HS-27A (cell line): ENCODE results near the gene EVPL.

ENCODE experiments used
- DNase-seq: peaks from one replicate; pipeline ENCODE4 v3.0.0-alpha.2; 2012; ENCODE audit warnings: low read depth, missing footprints

Gene EVPL

GRCh38 chr17:76017481-76018339 lies 9.4 kb downstream of the EVPL start:
- no peak for DNase-seq

DNA sequence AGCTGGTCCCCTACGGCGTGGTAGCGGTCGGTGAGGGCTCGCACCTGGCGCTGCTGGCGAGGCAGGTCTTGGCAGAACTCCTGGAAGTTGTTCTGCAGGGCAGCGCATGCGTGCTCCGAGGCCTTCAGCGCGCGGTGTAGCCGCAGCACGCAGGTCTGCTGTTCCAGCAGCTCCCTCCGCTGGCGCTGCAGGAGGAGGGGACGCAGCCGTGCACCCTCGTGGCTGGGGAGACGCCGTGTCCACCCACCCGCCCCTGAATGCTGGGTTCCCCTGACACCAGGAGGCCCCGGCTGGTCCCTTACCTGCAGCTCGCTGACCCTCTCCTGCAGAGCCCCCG lies 12.2 kb downstream of the EVPL start:
- DNase-seq = no peak

- DNase-seq = peak; percentile 20
These were observed 12.8 kb downstream of the EVPL start for GRCh38 chr17:76014100-76014924.

DNA sequence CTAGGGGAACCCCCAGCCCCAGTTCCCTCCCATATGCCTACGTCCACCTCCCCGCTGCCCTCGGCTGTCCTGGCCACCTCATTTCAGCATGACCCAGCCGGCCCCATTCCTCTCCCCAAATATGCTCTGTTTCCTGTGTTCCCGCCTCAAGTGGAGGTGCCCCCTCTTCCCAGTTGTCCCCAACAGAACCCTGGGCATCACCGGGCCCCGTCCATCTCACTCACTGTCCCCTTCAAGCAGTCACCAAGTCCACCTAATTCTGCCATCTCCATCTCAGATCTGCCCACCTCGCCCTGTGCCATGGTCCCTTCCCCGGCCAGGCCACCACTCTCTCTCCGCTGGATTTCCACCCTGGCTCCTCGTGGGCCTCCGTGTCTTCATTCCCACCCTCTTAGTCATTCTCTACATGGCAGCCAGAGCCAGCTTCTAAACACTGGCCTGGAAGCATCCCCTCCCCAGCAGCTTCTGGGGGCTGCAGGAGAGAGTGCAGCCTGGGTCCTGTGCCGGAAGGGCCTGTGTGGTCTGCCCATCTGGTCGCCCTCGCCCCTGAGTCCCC lies 13.7 kb downstream of the EVPL start:
- DNase-seq = no peak

- no peak for DNase-seq
These were observed 15.2 kb downstream of the EVPL start for GRCh38 chr17:76011951-76012350.

GRCh38 chr17:76009969-76010661 lies 17.0 kb downstream of the EVPL start:
- DNase-seq = no peak

GRCh38 chr17:76009447-76009846 lies 17.7 kb downstream of the EVPL start:
- no peak for DNase-seq

DNA sequence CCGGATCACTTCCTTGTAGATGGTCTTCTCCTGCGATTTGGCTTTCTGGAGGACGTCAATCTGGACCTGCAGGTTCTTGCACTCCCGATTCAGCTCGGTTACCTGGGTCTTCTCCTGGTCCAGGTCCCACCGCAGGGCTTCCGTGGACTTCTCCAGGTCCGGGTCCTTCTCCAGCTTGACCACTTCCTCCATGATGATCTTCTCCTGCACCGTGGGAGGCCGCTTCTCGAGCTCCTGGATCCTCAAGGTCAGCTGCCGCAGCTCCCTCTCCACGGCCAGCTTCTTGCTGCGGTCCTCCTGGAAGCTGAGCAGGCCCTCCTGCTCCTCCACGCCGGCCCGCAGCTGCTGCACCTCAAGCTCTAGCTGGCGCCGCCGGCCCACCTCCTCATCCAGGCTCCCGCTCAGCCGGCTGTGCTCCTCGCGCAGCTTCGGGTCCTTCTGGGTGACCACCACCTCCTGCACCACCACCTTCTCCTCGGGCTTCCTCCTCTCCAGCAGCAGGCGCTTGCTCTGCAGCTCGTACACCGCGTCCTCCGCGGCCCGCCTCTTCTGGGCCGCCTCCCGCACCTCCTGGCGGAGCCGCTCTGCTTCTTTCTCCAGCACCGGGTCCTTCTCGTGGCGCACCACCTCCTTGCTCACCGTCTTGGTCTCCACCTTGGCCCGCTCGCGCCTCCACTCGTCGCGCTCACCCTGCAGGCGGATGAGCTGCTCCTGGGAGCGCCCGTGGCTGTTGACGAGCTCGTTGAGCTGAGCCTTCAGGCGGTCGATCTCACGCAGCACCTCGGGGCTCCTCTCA lies 18.3 kb downstream of the EVPL start:
- DNase-seq = no peak

- DNase-seq = no peak
These were observed 18.9 kb downstream of the EVPL start for GRCh38 chr17:76008208-76008607.

DNA sequence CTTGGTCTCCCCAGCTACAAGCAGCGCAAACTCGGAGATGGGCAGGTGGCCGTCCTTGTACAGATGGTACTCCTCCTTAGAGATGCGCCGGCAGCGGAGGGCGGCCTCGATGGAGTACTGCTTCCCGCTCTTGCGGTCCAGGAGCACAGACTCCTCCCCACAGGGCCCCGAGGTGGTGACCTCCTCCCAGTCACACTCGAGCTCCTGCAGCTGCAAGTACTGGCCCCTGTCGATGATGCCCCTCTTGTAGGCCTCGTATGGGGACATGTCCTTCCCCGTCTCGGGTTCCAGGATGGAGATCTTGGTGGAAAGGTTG lies 19.3 kb downstream of the EVPL start:
- no peak for DNase-seq

GRCh38 chr17:76007131-76007849 lies 19.8 kb downstream of the EVPL start:
- no peak for DNase-seq

- DNase-seq = no peak
These were observed 21.6 kb downstream of the EVPL start for GRCh38 chr17:76005263-76006149.

DNA sequence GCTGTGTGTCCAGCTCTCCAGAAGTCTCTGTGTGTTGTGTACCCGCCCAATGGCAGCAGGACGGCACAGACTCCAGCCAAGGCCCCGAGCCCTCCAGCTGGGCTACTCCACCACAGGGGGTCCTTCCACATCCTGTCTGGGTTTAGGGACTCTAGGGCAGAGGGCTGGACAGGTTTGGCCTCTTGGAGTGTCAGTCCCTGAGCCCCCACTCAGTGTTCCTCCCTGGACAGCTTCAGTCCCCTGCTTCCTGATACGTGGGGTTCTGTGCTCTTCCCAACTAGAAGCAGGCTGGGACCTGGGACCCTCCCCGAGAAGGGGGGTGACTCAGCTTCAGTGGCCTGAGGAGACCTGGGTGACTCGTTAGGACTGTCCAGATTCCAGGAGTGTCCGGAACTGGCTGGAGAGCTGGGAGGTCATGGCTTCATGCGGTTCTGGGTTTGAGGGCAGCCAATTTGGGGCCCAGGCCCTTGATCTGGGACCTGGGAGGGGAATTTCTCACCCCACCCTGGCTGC lies 22.3 kb downstream of the EVPL start:
- DNase-seq = peak; percentile 19

- DNase-seq = no peak
These were observed 23.2 kb downstream of the EVPL start for GRCh38 chr17:76003915-76004314.

GRCh38 chr17:76002100-76002499 lies 25.0 kb downstream of the EVPL start:
- no peak for DNase-seq

DNA sequence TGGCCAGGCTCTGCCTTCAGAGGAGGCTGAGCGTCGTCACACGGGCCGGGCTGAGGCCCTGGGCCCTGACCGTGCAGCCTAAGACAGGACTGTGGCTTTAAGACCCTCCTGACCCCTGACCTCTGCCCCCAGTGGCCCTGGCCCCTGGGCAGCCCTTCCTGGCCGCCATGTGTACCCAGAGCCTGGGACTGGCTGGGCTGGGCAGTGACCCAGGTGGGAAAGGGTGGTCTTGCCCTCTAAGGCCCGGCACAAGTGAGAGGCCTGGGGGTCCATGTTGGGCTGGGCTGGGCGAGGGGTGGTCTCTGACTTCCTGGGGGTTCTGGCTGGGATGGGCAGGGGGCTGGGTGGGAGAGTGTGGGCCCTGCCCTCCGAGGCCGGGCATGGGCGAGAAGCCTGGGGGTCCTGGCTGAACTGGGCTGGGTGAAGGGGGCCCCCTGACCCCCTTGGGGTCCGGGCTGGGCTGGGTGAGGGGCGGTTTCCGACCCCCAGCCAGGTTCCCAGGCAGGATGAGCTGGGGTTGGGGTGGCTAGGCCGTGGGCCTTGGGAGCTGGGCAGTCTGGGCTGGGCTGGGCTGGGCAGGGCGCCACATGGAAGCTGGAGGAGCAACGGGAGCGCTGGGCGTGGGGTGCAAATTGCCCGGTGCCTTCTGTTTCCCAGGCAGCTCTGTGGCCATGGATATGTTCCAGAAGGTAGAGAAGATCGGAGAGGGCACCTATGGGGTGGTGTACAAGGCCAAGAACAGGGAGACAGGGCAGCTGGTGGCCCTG lies 26.2 kb downstream of the EVPL start, which contains the start of gene CDK3:
Gene CDK3 (plus strand): TSS at position 101 of the 767 bp plus-strand sequence. CDS start 571 bp downstream, at position 672.
- DNase-seq = no peak

GRCh38 chr17:76000016-76000754 lies 26.9 kb downstream of the EVPL start:
- DNase-seq = no peak

DNA sequence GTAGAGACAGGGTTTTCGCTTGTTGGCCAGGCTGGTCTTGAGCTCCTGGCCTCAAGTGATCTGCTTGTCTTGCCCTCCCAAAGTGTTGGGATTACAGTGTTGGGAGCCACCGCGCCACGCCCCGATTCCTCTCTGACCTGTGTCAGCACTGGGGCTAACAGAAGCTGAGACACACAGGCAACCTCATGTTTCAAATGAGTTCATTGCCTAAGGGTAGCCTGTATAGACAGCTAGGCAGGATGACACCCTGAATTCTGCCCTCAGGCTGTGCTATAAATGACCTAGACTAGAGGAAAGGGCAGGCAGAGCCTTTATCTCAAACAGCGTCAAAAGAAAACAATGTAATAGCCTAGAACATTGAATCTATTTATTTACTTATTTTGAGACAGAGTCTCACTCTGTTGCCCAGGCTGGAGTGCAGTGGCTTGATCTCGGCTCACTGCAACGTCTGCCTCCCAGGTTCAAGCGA lies 28.7 kb downstream of the EVPL start:
- DNase-seq = no peak
